ENCODE data around the gene ZNF80.

Gene ZNF80

GRCh38 chr3:114219741-114220140, 17.6 kb downstream of the ZNF80 start:
- DNase-seq (ENCODE audit: low read depth, low spot score) = no peak

- DNase-seq (ENCODE audit: low read depth, low spot score) = no peak
Measured at GRCh38 chr3:114218578-114219185, 18.7 kb downstream of the ZNF80 start.

- peak; percentile 37 for DNase-seq (ENCODE audit: low read depth, low spot score)
Measured at GRCh38 chr3:114218006-114218405, 19.4 kb downstream of the ZNF80 start.

- no peak for DNase-seq (ENCODE audit: low read depth, low spot score)
Measured at GRCh38 chr3:114217266-114217665, 20.1 kb downstream of the ZNF80 start.

GRCh38 chr3:114216186-114216970, 21.0 kb downstream of the ZNF80 start:
- DNase-seq (ENCODE audit: low read depth, low spot score) = peak; percentile 66

GRCh38 chr3:114214542-114215341, 22.6 kb downstream of the ZNF80 start:
- no peak for DNase-seq (ENCODE audit: low read depth, low spot score)

GRCh38 chr3:114213627-114214541, 23.5 kb downstream of the ZNF80 start:
- DNase-seq (ENCODE audit: low read depth, low spot score) = peak; percentile 58

GRCh38 chr3:114213292-114213626, 24.1 kb downstream of the ZNF80 start:
- DNase-seq (ENCODE audit: low read depth, low spot score) = peak; percentile 32

GRCh38 chr3:114212646-114213045, 24.7 kb downstream of the ZNF80 start:
- DNase-seq (ENCODE audit: low read depth, low spot score) = no peak

GRCh38 chr3:114207768-114208167, 29.6 kb downstream of the ZNF80 start:
- DNase-seq (ENCODE audit: low read depth, low spot score) = no peak

GRCh38 chr3:114206342-114206741, 31.0 kb downstream of the ZNF80 start:
- DNase-seq (ENCODE audit: low read depth, low spot score) = no peak

- DNase-seq (ENCODE audit: low read depth, low spot score) = peak; percentile 12
Measured at GRCh38 chr3:114205541-114205940, 31.8 kb downstream of the ZNF80 start.

- DNase-seq (ENCODE audit: low read depth, low spot score) = peak; percentile 39
Measured at GRCh38 chr3:114194750-114195149, 42.6 kb downstream of the ZNF80 start.

- no peak for DNase-seq (ENCODE audit: low read depth, low spot score)
Measured at GRCh38 chr3:114192136-114192535, 45.2 kb downstream of the ZNF80 start.

- peak; percentile 35 for DNase-seq (ENCODE audit: low read depth, low spot score)
Measured at GRCh38 chr3:114186501-114186900, 50.9 kb downstream of the ZNF80 start.

Data from astrocyte of the hippocampus (primary cell).